Activated naive CD8-positive, alpha-beta T cell treated with anti-CD3 and anti-CD28 coated beads, Interleukin-2, amount 10 ng/mL, durations not matched to agents 7 days and 5 days (primary cell): ENCODE results near the gene PSD4. TPM values are rescaled to one million over a fixed set of nuclear protein-coding genes. Genes with fewer than 3 reads are reported as not detected.
"Not testable (repeated sequence)": the region's sequence is repeated elsewhere in the genome, so short reads cannot be mapped to it uniquely, and the experiment has no call there.

ENCODE experiments used
- ATAC-seq: fragments of 150-1000 bp; cut with Tn5 transposase; one replicate; pipeline ENCODE4 v1.10.0; 2021; ENCODE audit warnings: low read depth, moderate library complexity
- POLR2A ChIA-PET: fragments of 350-600 bp; sonication (Branson Sonifier 250); formaldehyde crosslinking; loops from one replicate; lab custom pipeline; 2021; ENCODE audit warnings: antibody characterized with exemption; lab: Charles Lee
- DNase-seq: peaks from one replicate; pipeline ENCODE4 v3.0.0; 2021
- H3K27ac Mint-ChIP-seq: one replicate; pipeline ENCODE4 v1.8.0; 2022; ENCODE audit warnings: mild to moderate bottlenecking, mixed read lengths
- H3K27me3 Mint-ChIP-seq: one replicate; pipeline ENCODE4 v1.8.0; 2022; ENCODE audit warnings: mild to moderate bottlenecking, moderate library complexity, mixed read lengths
- H3K36me3 Mint-ChIP-seq: one replicate; pipeline ENCODE4 v1.8.0; 2021; ENCODE audit warnings: mild to moderate bottlenecking, mixed read lengths
- H3K4me1 Mint-ChIP-seq: one replicate; pipeline ENCODE4 v1.8.0; 2021; ENCODE audit warnings: mixed read lengths
- H3K4me3 Mint-ChIP-seq: one replicate; pipeline ENCODE4 v1.8.0; 2022; ENCODE audit warnings: mild to moderate bottlenecking, moderate library complexity, mixed read lengths
- H3K9me3 Mint-ChIP-seq: one replicate; pipeline ENCODE4 v1.8.0; 2021; ENCODE audit warnings: mixed read lengths
- total RNA-seq, 2 experiments: library from RNA; stranded (reverse); gene quantifications; one replicate each; pipeline ENCODE4 v1.2.3, GENCODE V29; 2021

Gene PSD4
- total RNA-seq, 2 experiments from 2014 or later: 361 to 385 TPM

DNA sequence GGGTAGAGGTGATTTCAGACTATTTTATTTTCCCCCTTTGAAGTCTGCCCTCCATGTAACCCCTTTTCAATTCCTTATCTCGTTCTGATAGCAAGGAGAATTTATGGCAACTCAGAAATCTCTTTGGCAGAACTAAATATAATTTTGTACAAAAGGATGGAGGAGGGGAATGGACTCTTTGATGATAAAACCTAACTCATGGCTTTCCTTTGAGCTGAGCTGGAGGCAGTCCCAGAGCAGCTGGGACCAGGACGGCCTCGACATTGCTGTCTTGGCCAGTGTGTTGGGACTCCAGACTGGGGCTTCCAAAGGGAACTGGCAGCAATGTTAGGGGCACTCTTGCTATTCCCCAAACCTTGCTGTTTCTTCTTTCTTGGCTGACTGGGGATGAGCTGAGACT lies 57.3 kb downstream of the PSD4 start:
- no peak overlapping the region for H3K27ac Mint-ChIP-seq
- peaks cover 44% of the 10 kb centered on the region for H3K4me1 Mint-ChIP-seq
- H3K9me3 Mint-ChIP-seq: no peaks in the 10 kb centered on the region
- H3K4me3 Mint-ChIP-seq: no peak overlapping the region
- H3K36me3 Mint-ChIP-seq: peaks cover 8% of the 10 kb centered on the region
- POLR2A ChIA-PET: interaction anchor here (0.7 to 1.0 kb wide), 5 partner anchors 9 to 59 kb away, joined by 3 to 10 read pairs (median 3); no protein-coding TSS in a partner anchor
- ATAC-seq (no peak), DNase-seq (no peak)
- H3K27me3 Mint-ChIP-seq: peaks cover 1% of the 10 kb centered on the region

DNA sequence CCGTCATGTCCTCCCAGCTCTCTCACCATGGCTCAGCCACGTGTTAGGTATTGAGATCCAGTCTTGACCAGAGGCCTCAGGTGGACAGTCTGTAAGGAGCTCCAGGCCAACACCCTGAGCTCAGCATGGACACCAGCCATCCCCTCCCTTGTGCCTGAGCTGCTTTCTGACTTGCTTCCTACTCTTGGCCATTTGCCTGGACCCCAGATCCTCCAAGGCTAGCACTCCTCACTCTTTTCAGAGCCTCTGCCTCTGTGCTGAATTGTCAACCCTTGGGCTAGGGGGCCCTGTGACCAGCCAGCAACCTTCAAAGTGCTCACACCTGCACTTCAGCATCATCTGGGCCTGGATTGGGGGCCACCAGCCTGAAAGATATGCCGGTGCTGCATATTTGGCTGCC lies 58.4 kb downstream of the PSD4 start:
- POLR2A ChIA-PET: interaction anchor here (0.6 kb wide), 1 partner anchor 18 kb away, joined by 3 read pairs; no protein-coding TSS in a partner anchor
- Mint-ChIP-seq H3K27ac (peak overlapping the region; percentile 46), H3K4me1 (peaks cover 47% of the 10 kb centered on the region), H3K36me3 (peaks cover 12% of the 10 kb centered on the region), H3K27me3 (peaks cover 1% of the 10 kb centered on the region), H3K4me3 (no peak overlapping the region), H3K9me3 (no peaks in the 10 kb centered on the region)
- DNase-seq: no peak
- no peak for ATAC-seq

DNA sequence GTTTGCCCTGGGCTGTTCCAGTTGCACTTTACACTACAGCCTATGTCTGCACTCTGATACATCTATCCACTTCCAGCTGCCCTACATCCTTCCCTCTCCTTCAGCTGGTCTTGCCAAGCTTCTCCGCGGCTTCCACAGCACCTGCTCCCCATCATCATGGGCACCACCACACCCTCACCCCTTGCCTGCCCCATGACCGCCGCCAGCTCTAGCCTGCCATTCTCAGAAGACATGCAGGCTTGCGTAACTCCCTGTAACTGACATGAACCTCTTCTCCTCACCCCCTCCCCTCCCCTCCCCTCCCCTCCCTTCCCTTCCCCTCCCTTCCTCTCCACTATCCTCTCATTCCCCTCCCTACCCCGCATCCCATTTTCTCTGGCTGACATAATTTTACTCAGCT lies 59.0 kb downstream of the PSD4 start:
- ATAC-seq (no peak), DNase-seq (no peak)
- POLR2A ChIA-PET: interaction anchor here (0.6 kb wide), 1 partner anchor 19 kb away, joined by 3 read pairs; no protein-coding TSS in a partner anchor
- H3K4me3 Mint-ChIP-seq: no peak overlapping the region
- no peaks in the 10 kb centered on the region for H3K9me3 Mint-ChIP-seq
- H3K27ac Mint-ChIP-seq: no peak overlapping the region
- peaks cover 41% of the 10 kb centered on the region for H3K4me1 Mint-ChIP-seq
- peaks cover 10% of the 10 kb centered on the region for H3K36me3 Mint-ChIP-seq
- H3K27me3 Mint-ChIP-seq: peaks cover 1% of the 10 kb centered on the region

DNA sequence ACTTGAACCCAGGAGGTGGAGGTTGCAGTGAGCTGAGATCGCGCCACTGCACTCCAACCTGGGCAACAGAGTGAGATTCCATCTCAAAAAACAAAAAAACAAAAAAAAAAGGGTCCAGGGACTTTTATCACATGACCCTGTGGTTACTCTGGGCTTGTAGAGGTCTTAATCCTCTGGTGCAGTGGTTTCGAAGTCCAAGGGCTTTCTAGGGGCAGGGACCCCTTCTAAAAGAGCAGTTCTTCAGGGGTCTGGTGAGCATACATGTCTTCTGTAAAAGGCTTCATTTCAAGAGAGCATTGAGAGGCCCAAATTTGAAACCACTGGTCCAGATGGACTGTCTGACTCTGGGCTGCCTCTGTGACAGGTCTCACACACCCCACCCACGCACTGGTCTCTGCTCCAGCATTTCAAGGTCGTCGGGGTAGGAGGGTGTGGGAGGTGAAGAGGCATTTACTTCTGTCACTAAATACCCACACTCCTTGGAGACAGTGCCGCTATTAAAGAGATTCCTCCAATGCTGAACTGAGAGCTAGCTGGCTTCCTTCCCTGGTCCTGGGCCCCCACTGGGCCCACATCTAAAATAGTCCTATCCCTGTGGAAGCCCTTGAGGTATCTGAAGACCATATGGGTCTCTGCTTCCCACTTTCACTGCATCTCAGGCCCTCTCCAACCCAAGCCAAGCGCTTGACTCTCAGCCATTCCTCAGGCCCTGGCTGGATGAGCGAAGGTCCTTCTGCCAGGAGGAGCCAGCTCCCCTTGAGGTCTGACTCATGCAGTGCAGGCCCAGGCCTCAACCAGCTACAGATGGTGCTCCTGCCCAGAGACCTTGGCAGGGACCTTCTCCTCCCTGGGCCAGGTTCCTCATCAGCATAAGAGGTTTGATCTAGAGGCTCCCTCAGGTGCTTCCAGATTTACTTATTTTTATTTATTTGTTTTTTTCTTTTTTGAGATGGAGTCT lies 60.1 kb downstream of the PSD4 start:
- H3K27ac Mint-ChIP-seq: no peak overlapping the region
- ATAC-seq: no peak
- DNase-seq: no peak
- H3K9me3 Mint-ChIP-seq: no peaks in the 10 kb centered on the region
- H3K4me3 Mint-ChIP-seq: no peak overlapping the region
- peaks cover 10% of the 10 kb centered on the region for H3K36me3 Mint-ChIP-seq
- POLR2A ChIA-PET: interaction anchor here (0.7 to 2.0 kb wide), 5 partner anchors 12 to 32 kb away, joined by 3 to 10 read pairs (median 4); no protein-coding TSS in a partner anchor
- peaks cover 34% of the 10 kb centered on the region for H3K4me1 Mint-ChIP-seq
- peaks cover 1% of the 10 kb centered on the region for H3K27me3 Mint-ChIP-seq

DNA sequence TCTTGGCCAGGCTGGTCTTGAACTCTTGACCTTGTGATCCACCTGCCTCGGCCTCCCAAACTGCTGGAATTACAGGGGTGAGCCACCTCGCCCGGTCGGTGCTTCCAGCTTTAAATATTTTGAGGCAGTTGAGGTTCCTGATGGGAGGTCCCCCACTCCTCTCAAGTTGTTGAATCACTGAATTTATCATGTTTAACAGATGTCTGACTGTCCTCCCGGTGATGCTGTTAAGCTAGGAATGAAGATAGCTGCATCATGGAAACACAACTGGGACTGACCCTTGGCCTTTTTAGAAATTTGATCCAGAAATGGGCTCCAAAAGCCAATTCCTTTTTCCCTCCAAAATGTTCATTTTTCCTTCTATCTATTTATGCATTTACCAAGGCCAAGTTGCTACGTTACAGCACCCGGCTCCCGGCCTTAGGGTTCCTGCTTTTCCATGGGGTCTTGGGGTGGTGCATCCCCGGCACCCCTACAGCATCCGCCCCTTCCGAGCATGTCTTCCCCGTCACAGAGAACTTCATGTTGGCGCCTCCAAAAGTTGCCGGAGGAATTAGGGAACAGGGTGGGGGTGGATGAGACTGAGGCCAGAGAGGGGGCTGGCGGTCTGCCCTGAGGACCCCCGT lies 61.1 kb downstream of the PSD4 start:
- peak overlapping the region; percentile 98 for H3K27ac Mint-ChIP-seq

DNA sequence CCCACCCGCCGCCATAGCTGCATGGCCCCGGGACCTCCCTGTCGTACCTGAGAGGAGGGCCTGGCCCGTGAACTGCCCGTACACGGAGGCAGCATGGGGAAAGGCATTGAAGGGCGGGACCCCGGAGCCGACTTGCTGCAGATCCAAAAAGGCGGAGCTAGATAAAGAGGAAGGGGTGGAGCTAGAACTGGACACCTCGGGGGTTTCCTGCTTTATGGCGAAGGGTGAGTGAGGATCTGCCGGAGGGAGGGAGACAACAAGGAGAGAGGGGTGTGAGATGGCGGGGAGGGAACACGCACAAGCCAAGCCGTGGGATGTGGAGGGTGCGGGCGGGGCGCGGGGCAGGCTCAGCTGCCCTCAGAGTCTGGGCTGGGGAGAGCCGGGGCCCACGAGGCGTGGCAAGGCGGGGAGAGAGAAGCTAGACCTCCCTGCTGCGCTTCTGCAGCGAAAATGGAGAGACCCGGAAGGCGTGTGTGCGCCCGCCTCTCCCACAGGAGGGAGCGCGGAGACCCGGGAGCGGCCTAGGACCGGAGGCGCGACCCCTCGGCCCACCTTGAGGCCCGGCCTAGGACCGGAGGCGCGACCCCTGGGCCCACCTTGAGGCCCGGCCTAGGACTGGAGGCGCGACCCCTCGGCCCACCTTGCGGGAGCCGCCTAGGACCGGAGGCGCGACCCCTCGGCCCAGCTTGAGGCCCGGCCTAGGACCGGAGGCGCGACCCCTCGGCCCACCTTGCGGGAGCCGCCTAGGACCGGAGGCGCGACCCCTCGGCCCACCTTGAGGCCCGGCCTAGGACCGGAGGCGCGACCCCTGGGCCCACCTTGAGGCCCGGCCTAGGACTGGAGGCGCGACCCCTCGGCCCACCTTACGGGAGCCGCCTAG lies 61.8 kb downstream of the PSD4 start:
- not testable (repeated sequence) for H3K27me3 Mint-ChIP-seq, H3K9me3 Mint-ChIP-seq
- POLR2A ChIA-PET: interaction anchor here (0.5 to 2.0 kb wide), 14 partner anchors 9 to 562 kb away, joined by 3 to 10 read pairs (median 4); partner anchors contain the start of gene PSD4
- Mint-ChIP-seq H3K4me3 (peak overlapping the region; percentile 99), H3K27ac (peak overlapping the region; percentile 98), H3K36me3 (peaks cover 12% of the 10 kb centered on the region), H3K4me1 (peaks cover 25% of the 10 kb centered on the region)
- peak; percentile 73 for DNase-seq
- peak; percentile 94 for ATAC-seq

More for the DNA sequence above, 61.1 kb downstream of the PSD4 start:
- ATAC-seq: peak; percentile 24
- POLR2A ChIA-PET: interaction anchor here (0.5 to 2.0 kb wide), 12 partner anchors 8 to 561 kb away, joined by 3 to 10 read pairs (median 4); partner anchors contain the start of gene PSD4
- peaks cover 29% of the 10 kb centered on the region for H3K4me1 Mint-ChIP-seq
- H3K36me3 Mint-ChIP-seq: peaks cover 10% of the 10 kb centered on the region
- H3K4me3 Mint-ChIP-seq: peak overlapping the region; percentile 99
- no peak for DNase-seq
- no peaks in the 10 kb centered on the region for H3K27me3 Mint-ChIP-seq
- H3K9me3 Mint-ChIP-seq: no peaks in the 10 kb centered on the region

DNA sequence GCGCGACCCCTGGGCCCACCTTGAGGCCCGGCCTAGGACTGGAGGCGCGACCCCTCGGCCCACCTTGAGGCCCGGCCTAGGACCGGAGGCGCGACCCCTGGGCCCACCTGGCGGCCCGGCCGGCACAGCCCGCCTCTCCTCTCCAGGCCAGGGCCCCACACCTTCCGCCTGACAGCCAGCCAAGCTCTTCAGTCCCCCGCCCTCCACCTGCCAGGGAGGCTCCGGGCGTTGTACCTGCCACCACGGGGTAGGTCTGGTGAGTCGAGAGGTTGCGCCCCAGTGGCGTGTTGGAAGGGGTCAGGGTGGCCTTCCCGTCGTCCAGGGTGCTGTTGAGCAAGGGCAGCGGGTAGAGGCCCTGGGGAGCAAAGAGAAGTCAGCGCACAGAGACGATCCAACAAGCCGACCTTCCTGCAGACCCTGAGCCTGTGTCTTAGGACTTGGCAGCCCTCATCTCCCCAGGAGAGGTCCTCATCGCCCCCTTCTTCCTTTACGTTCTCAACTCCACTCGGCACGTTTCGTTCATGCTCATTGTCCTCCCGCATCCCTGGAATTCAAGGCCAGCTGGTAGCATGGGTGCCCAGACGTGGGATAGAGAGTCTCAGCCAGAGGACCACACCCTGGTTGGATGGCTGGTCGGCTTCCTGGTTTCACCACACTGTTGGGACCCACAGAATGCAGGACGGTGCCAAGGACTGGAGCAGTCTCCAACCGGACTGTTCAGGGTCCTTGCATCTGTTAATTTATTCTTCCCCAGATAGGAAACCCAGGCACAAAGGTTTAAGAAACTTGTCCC lies 62.8 kb downstream of the PSD4 start:
- Mint-ChIP-seq H3K4me1 (peaks cover 24% of the 10 kb centered on the region), H3K36me3 (peaks cover 17% of the 10 kb centered on the region), H3K27ac (peak overlapping the region; percentile 61), H3K27me3 (peaks cover 3% of the 10 kb centered on the region), H3K9me3 (no peaks in the 10 kb centered on the region), H3K4me3 (peak overlapping the region; percentile 73)
- ATAC-seq (no peak), DNase-seq (no peak)
- POLR2A ChIA-PET: interaction anchor here (0.5 to 1.1 kb wide), 3 partner anchors 12 to 43 kb away, joined by 3 to 6 read pairs (median 5); no protein-coding TSS in a partner anchor

DNA sequence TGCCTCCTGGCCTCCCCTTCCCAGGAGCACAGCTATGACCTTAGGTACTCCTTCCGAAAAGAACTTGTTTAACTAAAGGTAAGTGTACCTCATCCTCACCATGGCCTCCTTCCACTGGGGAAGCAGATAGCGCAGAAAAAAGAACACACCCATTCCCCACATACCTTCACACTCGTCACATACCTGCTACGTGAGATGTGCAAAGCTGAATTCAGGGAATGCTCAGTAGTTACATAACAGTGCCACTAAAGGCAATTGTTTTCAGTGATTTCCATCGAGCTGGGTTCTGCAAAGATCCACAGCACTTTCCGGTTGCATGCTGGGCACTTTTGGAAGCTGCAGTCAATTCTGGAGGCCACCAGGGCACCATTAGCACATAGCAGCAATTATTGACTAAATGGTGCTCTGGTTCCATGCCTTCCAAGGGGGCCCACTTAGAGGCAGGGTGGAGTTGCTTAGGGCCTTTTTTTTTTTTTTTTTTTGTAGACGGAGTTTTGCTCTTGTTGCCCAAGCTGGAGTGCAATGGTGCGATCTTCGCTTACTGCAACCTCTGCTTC lies 63.9 kb downstream of the PSD4 start:
- peaks cover 24% of the 10 kb centered on the region for H3K4me1 Mint-ChIP-seq
- peak overlapping the region; percentile 73 for H3K4me3 Mint-ChIP-seq

DNA sequence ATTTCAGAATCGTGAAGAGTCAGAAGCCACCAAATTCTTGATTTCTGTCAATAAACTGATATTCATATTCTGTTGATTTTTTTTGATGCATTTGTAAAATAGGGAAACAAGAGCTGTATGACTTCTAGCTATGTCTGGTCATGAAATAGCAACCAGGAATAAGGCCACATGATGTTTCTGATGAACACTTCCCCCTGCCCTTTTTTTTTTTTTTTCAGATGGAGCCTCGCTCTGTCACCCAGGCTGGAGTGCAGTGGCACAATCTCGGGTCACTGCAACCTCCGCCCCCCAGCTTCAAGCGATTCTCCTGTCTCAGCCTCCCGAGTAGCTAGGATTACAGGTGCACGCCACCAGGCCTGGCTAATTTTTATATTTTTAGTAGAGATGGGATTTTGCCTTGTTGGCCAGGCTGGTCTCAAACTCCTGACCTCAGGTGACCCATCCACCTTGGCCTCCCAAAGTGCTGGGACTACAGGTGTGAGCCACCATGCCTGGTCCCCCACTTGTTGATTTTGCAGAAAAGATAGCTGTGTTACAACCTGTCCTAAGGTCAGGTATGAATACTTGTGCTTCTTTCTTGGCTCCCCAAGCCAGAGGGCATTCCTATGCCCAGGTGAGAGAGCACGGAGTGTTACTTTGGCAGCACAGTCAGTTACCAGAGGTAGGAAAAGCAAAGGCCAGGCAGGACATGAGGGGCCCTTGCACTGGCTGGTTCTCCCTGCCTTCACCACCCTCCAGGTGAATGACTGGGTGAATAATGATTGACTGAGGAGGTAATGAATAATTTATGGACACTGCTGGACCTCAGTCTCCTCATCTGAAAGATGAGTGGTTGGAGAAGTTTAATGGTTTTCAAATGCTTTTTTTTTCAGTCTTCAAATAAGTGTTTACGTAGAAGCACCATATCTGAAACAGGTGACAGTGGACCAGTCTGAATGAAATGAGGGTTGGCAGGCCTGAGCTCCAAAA lies 65.4 kb downstream of the PSD4 start:
- Mint-ChIP-seq H3K4me1 (peaks cover 20% of the 10 kb centered on the region), H3K27ac (no peak overlapping the region), H3K27me3 (peaks cover 3% of the 10 kb centered on the region), H3K36me3 (peaks cover 14% of the 10 kb centered on the region), H3K4me3 (no peak overlapping the region), H3K9me3 (no peaks in the 10 kb centered on the region)
- DNase-seq (no peak), ATAC-seq (no peak)
- POLR2A ChIA-PET: interaction anchor here (0.8 kb wide), 1 partner anchor 8 kb away, joined by 3 read pairs; no protein-coding TSS in a partner anchor

More for the DNA sequence above, 63.9 kb downstream of the PSD4 start:
- Mint-ChIP-seq H3K9me3 (no peaks in the 10 kb centered on the region), H3K27me3 (peaks cover 3% of the 10 kb centered on the region), H3K36me3 (peaks cover 14% of the 10 kb centered on the region), H3K27ac (no peak overlapping the region)
- POLR2A ChIA-PET: interaction anchor here (0.6 kb wide), 1 partner anchor 38 kb away, joined by 3 read pairs; no protein-coding TSS in a partner anchor
- ATAC-seq: no peak
- no peak for DNase-seq

DNA sequence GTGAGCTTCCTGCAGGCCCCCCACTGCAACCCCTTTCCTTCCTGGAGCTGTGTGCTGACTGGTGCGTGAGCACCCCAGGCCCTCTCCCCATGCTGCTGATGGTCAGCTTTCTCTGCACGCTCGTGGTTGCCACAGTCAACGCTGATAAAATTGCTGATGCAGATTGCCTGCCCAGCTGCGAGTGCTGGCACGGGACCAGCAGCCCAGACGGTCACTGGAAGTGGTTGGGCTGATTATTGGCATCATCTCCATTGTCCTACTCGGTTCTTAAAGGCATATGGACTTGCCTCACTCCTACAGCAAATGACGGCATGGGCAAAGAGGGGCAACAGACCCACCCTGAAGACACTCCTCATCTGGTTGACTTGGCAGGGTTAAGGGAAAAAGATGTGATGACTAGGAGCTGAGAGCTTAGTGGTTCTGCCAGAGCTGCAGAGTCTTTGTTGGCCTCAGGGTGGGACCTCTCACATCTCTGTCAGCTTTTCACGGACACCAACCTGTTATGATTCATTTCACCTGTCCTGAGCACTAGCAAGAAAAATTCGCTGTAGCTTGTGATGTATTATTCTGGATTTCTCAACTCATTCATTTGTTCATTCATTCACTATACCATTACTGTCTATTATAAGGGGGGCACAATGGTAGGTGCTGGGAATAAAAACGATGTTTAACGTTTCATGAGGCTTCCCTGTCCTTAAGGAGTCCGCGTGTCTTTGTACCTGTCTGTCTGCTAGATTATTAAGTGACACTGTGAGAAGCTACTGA lies 66.6 kb downstream of the PSD4 start:
- no peak overlapping the region for H3K4me3 Mint-ChIP-seq
- H3K36me3 Mint-ChIP-seq: peaks cover 12% of the 10 kb centered on the region
- no peaks in the 10 kb centered on the region for H3K9me3 Mint-ChIP-seq
- H3K27me3 Mint-ChIP-seq: peaks cover 3% of the 10 kb centered on the region
- no peak for ATAC-seq
- no peak for DNase-seq
- POLR2A ChIA-PET: interaction anchor here (0.8 to 1.4 kb wide), 2 partner anchors 10 to 36 kb away, joined by 3 to 4 read pairs; no protein-coding TSS in a partner anchor
- H3K27ac Mint-ChIP-seq: peak overlapping the region; percentile 28
- H3K4me1 Mint-ChIP-seq: peaks cover 18% of the 10 kb centered on the region
